Activated naive CD4-positive, alpha-beta T cell treated with anti-CD3 and anti-CD28 coated beads, Interleukin-2, amount 50 U/mL, for 16 hours (primary cell): ENCODE results near the gene FAM3B.
A peak's percentile ranks its signal among the peaks of the same experiment; 100 is the strongest.

Source experiments
- DNase-seq: peaks from one replicate; pipeline ENCODE4 v3.0.0-alpha.2; 2020

The FAM3B gene

DNA sequence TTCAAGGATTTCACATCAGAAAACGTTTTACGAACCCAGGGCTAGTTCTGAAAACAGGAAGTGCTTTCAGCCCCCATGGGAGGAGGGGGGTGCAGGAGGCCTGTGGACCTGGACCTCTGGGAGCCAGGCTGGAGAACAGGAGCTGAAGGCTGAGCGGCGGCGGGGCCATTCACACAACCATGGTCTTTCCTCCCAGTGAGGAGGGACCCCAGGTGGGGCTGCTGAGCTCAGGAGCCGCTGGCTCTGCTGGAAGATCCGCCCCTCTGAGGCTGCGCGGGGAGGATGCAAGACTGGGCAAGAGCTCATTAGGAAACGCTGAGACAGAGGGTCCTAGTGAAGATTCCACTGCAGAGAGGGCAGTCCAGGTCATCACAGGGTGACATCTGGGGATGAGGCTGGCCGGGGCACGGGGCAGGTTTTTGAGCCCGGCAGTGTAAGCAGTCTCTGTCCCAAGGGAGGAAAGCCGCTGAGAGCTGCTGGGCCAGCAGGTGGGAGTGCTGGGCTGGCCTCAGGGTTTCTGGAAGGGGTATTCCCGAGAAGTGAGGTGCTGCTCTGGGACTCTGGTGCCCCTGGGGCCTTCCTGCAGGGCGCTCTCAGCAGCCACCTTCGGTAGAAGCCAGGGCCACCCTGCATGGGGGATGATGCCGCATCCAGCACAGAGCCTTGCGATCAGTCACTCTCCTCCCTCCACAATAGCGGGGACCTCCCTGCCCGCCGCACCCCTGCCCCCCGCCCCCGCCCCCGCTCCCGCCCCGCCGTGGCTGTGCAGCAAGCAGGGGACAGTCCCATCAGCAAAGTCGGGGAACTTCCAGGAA lies 52.7 kb downstream of the FAM3B start:
- peak; percentile 38 for DNase-seq

DNA sequence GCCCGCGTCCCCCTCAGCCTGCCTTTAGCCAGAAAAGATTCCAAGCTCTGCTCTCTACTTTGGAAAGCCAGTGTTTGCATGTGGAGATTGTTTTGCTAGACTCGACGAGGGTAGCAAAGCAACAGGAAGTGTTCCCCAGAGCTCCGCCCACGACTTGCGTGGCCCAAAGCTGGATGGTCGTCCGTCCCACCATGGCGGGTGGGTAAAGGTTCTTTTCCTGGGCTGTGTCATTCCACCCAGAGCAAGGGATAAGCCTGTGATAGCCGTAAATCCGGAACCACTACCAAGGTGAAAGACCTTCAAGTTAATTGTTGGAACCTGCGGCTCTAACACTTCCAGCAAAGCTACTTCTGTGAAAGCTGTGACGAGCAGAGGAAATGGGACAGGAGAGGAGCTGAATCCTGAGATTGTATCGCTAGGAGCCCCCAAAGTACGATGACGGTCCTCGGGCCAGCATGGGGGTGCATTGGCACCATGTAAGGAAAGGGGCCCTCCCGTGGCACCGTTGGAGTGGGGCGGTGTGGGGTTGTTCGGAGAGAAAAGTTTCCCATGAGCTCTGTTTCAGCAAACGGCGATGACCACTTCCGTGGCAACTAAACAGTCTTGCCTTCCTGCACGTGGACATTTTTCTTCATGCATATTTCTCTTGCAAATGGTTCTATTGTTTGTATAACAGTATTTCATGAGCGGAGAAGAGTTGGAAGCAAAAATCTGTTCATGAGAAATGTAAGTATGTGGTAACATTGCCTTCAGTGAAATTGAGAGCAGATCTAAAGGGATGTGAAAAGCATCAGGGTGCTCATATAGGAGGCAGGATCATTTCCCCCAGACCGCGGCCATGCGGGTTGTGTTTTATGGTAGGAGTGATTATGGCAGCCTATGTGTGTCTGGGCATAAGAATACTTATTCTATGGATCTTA lies 53.6 kb downstream of the FAM3B start:
- peak; percentile 43 for DNase-seq

DNA sequence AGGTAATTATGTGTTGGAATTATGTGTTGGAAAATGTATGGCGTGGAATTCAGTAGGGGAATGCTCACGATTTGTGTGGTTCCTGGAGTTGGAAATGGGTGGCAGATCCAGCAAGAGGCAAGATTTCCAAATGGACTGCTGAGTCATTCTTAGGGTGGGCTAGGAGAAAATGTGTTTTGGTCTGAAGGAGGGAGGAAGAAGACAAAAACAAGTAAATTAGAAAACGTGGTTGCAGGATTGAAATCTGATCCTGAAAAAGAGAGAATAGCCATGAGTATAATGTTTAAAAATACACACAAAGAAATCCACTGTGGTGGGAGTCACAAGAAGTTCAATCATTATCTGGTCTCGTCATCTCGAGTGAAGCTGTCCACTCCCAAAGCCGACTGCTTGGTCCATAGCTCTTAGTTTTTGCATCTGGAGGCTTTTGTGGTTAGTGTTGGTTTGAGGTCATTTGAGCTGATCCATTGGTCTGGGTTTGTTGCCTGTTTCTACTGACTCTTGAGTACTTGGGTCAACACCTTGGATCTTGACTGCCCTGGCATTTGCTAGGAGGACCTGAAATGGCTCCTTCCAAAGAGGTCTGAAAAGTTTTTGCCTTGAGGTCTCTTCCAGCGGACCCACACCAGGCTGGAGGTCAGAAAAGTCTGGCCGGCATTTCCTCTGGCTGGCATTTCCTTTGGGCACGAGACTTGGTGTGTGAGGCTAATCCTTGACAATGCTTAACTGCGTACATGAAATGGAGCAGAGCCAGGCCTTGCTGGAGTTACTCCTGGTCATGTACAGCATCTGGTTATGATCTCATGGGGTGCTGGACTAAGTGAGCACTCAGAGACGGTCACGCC lies 54.5 kb downstream of the FAM3B start:
- DNase-seq: no peak

DNA sequence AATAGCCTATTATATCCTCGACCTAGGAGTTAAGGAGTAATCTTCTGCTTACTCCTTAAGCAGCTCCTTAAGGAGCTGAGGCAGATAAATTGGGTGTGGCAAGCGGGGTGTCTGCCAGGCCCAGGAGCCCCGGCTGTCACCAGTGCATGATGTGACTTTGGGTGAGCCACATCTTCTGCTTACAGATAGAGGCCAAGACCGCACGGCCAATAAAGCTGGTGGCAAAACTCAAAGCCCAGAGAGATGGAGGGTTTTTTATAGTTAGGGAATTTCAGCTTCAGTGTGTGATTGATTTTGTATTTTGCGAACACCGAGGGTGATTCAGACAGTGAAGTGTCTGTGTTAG lies 55.1 kb downstream of the FAM3B start:
- DNase-seq: no peak

DNA sequence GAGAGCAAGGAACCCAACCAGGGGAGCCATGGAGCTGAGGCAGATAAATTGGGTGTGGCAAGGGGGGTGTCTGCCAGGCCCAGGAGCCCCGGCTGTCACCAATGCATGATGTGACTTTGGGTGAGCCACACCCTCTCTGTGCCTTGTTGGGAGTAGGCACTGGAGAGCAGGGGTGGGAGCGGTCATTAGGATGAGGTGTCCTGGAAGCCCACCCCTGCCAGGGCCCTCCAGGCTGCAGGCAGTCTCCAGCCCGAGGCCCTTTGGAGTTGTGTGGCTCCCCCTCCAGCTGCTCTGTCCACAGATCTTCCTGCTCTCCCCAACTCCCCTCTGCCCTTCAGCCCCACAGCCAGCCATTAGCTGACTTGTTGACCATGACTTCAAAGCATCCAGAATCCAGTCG lies 56.7 kb downstream of the FAM3B start:
- no peak for DNase-seq

- DNase-seq: no peak
Observed at GRCh38 chr21:41373763-41374162, 57.2 kb downstream of the FAM3B start.

DNA sequence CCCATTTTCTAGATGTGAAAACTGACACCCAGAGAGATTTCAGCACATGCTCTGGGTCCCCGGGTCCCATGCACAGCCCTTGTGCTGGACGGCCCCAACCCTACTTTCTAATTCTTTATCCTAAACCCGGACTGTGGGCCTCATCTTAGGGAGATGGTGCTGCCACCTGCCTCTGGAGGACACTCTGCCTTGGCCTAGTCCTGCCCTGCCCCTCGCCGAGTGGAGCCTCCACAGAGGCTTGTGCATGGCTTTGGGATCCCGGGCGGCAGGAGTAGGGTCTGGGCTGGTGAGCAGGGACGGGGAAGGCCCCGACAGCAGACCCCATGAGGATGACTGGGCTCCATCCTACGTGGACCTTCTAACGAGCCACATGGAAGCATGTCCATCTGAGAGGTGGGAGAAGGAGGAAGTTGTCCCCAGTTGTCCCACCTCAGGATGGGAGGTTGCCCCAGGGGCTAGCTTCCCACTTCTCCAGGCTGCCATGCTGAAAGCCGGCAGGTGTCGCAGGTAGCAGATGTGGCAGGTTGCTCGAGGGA lies 57.6 kb downstream of the FAM3B start:
- no peak for DNase-seq

DNA sequence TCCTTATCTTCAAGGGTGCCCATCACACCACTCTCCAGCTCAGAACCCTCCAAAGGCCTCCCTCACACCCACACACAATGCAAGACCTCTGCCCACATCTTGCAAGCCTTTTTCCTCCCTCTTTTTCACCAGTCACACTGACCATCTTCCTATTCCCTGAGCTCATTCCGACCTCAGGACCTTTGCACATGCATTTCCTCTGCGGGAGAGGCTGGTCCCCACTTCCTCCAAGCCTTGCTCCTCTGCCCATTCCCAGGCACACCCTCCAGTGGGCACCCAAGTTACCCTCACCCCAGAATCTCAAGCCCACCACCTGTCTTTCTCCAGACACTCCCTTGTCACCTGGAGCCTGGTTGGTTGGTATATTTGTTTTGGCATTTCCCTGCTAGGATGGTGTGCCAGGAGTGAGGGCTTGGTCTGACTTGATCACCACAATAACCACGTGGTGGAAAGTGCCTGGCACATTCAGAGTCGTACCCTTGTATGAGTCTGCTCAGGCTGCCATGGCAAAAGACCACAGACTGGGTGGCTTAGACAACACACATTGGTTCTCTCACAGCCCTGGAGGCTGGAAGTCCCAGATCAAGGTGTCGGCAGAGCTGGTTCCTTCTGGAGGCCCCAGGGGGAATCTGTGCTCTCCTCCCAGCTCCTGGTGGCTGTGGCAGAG lies 58.4 kb downstream of the FAM3B start:
- no peak for DNase-seq

- no peak for DNase-seq
Observed at GRCh38 chr21:41375875-41376274, 59.3 kb downstream of the FAM3B start.

DNA sequence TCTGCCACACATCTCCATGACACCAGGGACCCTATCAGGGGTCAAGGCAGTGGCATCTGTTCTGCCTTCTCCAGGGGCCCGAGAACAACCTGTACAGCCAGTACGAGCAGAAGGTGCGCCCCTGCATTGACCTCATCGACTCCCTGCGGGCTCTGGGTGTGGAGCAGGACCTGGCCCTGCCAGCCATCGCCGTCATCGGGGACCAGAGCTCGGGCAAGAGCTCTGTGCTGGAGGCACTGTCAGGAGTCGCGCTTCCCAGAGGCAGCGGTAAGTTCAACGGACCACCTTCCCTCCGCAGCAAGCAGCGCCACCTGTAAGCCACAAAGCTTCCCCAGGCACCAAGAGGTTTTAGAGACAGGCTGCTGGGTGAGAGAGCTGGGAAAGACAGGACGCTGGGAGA lies 61.1 kb downstream of the FAM3B start:
- DNase-seq: no peak

DNA sequence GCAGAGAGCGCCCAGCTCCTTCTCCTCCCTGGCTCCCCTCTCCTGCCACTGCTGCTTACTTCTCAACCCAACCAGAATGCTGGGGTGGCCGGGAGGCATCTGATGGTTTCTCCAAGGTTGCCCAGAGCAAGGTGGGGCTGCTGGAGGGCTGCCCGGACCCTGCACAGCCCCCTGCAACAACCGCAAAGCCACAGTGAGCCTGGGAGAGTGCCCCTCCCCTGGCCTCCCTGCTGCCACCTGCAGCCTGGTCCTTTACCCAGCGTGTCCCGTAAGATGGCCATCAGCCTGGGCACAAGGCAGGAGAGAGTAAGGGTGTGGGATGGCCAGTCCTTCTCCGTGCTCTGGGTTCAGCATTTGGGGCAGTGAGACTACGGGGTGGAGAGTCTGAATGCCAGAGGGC lies 62.2 kb downstream of the FAM3B start:
- DNase-seq: no peak

GRCh38 chr21:41379901-41380300 lies 63.3 kb downstream of the FAM3B start:
- no peak for DNase-seq

DNA sequence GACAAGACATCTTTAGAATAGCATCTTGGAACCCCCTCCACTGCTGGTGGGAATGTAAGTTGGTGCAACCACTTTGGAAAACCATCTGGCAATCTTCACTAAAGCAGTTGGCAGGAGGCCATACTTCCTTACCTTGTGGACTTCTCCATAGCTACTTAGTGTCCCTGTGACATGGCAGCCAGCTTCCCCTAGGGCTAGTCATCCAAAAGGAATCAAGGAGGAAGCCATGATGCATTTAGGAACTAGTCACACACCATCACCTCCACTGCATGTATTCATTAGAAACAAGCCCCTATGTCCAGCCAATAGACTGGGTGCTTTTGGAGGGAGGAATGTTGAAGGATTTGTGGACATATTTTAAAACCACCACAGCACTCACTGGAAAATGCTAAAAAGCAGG lies 65.1 kb downstream of the FAM3B start:
- no peak for DNase-seq

DNA sequence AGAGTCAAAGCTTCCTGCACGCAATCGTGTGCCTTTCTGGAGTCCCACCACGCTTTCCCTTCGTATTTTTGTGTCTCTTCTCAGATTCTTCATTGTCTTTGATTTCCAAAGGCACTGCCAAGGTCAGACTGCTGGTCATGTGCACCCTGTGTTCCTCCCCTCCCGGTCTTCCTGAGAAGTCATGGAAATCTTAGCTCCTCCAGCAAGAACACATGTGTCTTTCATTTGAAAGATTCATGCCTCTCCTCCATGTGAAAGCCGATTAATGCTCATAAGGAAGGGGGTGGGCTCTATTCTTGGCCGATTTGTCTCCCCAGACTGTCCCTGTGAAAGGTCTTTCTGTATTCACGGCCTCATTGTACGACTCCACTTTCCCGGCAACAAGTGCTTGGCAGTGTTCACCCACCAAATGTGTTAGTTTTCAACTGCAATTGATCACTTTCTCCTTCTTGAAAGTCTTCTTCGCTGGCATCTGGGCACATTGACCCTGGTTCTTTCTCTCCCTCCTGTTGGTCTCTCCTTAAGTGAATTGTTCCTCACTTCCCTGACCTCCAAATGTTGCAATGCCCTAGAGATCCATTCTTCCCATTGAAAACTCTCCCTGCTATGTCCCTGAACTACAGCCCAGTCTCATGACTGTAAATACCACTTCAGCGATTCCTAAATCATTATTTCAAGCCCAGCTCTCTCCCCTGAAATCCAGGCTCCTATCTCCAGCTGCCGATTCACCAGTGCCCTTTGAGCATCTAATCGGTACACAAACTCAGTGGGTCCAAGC lies 70.6 kb downstream of the FAM3B start:
- DNase-seq: no peak

GRCh38 chr21:41387824-41388223 lies 71.2 kb downstream of the FAM3B start:
- DNase-seq: no peak

- no peak for DNase-seq
Observed at GRCh38 chr21:41388259-41388658, 71.7 kb downstream of the FAM3B start.

DNA sequence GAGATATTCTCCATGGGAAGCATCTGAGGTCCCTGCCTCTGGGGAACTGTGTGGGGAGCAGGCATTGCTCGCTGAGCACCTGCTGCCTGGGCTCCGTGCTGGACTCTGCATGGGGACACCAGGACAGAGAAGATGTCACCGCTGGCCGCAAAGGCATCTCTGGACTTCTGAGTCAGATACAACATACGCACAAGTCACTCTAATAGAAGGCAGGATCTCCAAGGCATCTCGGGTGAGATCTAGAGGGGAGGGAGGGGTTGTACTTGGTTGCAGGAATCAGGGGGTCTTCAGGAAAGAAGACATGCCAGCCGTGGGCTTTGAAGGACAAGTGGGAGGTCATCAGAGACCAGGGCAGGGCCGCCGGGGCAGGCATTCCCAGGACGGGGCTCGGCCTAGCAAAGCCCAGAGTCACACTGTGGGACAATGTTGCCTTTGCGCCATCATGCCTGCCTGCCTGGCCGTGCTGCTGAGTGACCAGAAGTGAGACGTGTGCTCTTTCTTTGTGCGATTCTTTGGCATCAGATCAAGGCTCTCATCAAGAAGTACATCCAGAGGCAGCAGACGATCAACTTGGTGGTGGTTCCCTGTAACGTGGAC lies 73.5 kb downstream of the FAM3B start:
- DNase-seq: no peak

DNA sequence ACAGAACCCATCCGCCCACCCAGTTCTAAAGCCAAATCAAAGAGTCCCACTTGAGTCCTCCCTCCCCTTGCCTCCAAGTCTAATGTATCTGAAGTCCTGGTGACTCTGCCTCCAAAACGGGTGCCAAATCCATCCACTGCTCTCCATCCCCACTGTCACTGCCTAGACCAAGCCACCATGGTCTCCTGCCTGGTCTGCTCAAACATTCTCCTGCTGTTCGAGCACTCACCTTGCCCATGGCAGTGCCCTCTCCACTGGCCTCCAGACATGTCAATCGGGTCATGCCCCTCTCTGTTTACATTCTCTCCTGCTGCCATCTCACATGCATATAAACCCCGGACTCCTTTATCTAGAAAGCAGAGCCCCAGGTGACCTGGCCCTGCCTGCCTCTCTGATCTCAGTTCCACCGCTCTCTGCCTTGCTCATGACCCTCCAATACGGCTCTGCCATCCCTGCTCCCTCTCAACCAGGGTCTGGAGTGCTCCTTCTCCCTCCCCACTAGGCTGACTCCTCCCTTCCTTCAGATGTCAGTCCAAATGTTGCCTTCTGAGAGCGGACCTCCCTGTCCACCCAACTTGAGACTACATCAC lies 77.4 kb downstream of the FAM3B start:
- no peak for DNase-seq

GRCh38 chr21:41396558-41397075 lies 80.0 kb downstream of the FAM3B start:
- no peak for DNase-seq

DNA sequence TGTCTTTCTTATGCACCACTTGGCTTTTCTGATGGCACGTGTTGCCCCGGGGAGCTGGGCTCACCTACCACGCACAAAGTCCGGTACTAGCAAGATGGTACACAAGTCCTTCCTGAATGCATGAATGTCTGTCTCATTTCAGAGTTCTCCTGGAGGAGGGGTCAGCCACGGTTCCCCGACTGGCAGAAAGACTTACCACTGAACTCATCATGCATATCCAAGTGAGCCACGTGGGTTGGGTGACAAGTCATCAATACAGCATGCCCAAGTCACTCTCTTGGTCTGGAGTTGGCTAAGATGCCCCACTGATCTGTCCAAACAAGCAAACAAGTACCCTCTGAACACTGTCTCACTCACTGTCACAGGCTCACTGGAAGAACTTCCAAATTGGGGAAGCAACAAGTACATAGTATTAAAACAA lies 80.9 kb downstream of the FAM3B start:
- DNase-seq: no peak
